ENCODE data around the gene UBE4B. TPM values are rescaled to one million over a fixed set of nuclear protein-coding genes. Genes with fewer than 3 reads are reported as not detected.
"Not testable (repeated sequence)": the region's sequence is repeated elsewhere in the genome, so short reads cannot be mapped to it uniquely, and the experiment has no call there.

The UBE4B gene
- total and polyA plus RNA-seq, 3 donors from 2014 or later, result 26.1 to 63.3 (median 62.0) TPM

DNA sequence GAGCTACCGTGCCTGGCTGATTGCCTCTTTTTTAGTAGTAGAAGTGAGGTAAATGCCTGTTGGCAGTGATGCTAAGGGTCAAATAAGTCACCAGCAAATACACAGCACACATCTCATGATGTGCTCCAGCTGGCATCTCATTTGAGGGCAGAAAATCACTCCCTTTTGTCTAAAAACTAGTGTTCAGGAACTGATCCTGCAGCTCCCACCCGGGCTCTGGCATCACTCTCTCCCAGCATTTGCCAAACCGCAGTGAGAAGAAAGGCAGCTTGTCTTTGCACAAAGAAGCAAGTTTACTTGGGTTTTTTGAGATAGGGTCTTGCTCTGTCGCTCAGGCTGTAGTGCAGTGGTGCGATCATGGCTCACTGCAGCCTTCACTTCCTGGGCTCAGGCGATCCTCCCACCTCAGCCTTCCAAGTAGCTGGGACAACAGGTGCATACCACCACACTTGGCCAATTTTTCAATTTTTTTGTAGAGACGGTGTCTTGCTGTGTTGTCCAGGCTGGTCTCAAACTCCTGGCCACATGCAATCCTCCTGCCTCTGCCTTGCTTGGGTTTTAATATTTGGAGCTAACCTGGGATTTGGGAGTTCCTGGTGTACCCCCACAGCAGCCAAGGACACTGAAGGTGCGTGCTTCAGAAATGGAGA is 31.6 kb upstream of the UBE4B start:
- DNase-seq, result no peak
- Histone ChIP-seq H3K4me3 (no peak overlapping the region), H3K36me3 (ENCODE audit: low read depth, missing control alignments) (no peaks in the 10 kb centered on the region), H3K9me3 (no peaks in the 10 kb centered on the region), H3K27me3 (no peaks in the 10 kb centered on the region), H3K4me1 (peaks cover 8% of the 10 kb centered on the region), H3K27ac (no peak overlapping the region)
- 77 to 83% methylated on average over 7 to 8 of the region's 8 CpGs for WGBS, 2 donors
- intact Hi-C loops (cut with DNase I; ENCODE audit: low total_unique reads), result no loop called here
- TF ChIP-seq POLR2A (IDR thresholded peaks at IDR 0.05), result no peak
- TF ChIP-seq, protein P1, sequence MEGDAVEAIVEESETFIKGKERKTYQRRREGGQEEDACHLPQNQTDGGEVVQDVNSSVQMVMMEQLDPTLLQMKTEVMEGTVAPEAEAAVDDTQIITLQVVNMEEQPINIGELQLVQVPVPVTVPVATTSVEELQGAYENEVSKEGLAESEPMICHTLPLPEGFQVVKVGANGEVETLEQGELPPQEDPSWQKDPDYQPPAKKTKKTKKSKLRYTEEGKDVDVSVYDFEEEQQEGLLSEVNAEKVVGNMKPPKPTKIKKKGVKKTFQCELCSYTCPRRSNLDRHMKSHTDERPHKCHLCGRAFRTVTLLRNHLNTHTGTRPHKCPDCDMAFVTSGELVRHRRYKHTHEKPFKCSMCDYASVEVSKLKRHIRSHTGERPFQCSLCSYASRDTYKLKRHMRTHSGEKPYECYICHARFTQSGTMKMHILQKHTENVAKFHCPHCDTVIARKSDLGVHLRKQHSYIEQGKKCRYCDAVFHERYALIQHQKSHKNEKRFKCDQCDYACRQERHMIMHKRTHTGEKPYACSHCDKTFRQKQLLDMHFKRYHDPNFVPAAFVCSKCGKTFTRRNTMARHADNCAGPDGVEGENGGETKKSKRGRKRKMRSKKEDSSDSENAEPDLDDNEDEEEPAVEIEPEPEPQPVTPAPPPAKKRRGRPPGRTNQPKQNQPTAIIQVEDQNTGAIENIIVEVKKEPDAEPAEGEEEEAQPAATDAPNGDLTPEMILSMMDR (IDR thresholded peaks at IDR 0.05), result no peak

DNA sequence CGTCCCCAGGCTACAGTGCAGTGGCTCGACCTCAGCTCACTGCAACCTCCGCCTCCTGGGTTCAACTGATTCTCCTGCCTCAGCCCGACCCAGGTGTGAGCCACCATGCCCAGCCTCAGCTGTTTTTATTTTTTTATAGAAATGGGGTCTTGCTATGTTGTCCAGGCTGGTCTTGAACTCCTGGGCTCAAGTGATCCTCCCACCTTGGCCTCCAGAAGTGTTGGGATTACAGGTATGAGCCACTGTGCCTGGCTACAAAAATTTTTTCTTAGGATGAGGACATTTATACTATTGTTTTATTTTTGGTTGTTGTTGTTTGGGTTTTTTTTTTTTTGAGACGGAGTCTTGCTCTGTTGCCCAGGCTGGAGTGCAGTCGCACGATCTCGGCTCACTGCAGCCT is 27.5 kb upstream of the UBE4B start:
- H3K4me3 ChIP-seq; H3K27me3 ChIP-seq; DNase-seq; intact Hi-C loops (cut with DNase I; ENCODE audit: low total_unique reads); H3K4me1 ChIP-seq; H3K27ac ChIP-seq; H3K36me3 ChIP-seq (ENCODE audit: low read depth, missing control alignments); H3K9me3 ChIP-seq: not testable (repeated sequence)
- WGBS, 2 donors, result 89 to 90% methylated on average over 8 of the region's 8 CpGs

DNA sequence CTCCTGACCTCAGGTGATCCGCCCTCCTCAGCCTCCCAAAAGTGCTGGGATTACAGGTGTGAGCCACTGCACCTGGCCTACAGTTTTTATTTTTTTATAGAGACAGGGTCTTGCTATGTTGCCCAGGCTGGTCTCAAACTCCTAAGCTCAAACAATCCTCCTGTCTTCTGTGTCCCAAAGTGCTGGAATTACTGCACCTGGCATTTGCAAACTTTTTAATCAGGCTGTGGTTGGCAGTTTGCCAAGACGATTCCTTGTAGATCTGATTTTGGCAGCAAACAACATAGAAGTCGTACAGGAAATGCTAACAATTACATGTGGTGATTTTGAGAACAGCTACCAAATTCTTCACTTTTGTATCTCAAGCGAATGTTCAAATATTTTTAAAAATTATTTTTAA is 25.6 kb upstream of the UBE4B start:
- no peak overlapping the region for H3K4me3 ChIP-seq
- TF ChIP-seq, protein P1 (IDR thresholded peaks at IDR 0.05), result no peak
- TF ChIP-seq POLR2A (IDR thresholded peaks at IDR 0.05), result no peak
- H3K36me3 ChIP-seq (ENCODE audit: low read depth, missing control alignments), result no peaks in the 10 kb centered on the region
- H3K9me3 ChIP-seq, result no peaks in the 10 kb centered on the region
- intact Hi-C loops (cut with DNase I; ENCODE audit: low total_unique reads), result no loop called here
- H3K4me1 ChIP-seq, result no peaks in the 10 kb centered on the region
- H3K27me3 ChIP-seq, result no peaks in the 10 kb centered on the region
- WGBS, 2 donors, result 59 to 61% methylated on average over 4 of the region's 4 CpGs
- H3K27ac ChIP-seq, result no peak overlapping the region
- no peak for DNase-seq

DNA sequence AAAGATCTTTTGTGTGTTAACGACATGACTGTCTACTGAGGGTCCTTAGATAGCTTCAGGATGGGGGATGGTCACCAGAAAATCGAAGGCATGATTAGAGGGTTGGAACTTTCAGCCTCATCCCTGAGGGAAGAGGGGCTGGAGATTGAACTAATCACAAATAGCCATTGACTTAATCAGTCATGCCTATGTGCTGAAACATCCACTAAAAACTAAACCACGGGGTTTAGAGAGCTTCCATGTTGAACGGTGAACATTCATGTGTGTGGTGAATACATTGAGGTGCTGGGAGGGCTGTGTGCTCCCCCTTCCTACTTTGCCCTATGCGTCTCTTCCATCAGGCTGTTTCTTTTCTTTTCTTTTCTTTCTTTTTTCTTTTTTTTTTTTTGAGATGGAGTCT is 18.7 kb upstream of the UBE4B start:
- Histone ChIP-seq H3K27ac (no peak overlapping the region), H3K4me3 (no peak overlapping the region), H3K27me3 (no peaks in the 10 kb centered on the region), H3K4me1 (peaks cover 10% of the 10 kb centered on the region), H3K9me3 (no peaks in the 10 kb centered on the region), H3K36me3 (ENCODE audit: low read depth, missing control alignments) (no peaks in the 10 kb centered on the region)
- TF ChIP-seq, protein P1 (IDR thresholded peaks at IDR 0.05), result no peak
- no peak for TF ChIP-seq POLR2A (IDR thresholded peaks at IDR 0.05)
- WGBS, 2 donors, result 87% methylated on average over 5 of the region's 5 CpGs
- intact Hi-C loops (cut with DNase I; ENCODE audit: low total_unique reads), result no loop called here
- DNase-seq, result no peak

DNA sequence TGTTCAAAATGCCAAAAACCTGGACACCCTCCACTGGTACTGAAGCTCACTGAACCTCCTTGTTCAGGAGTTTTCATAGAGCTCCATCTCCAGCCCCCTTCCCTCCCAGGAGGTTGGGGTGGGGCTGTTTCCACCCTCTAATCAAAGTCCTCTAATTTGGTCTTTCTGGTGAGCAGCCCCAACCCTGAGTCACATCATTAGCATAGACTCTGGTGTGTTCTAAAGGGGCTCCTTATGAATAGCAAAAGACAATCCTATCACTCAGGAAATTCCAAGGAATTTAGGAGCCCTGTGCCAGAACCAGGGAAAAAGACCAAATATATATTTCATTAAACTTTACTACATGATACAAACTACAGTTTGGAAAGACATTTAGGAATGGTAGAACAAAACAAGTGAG is 13.2 kb upstream of the UBE4B start:
- peaks cover 10% of the 10 kb centered on the region for H3K4me1 ChIP-seq
- no peaks in the 10 kb centered on the region for H3K27me3 ChIP-seq
- H3K4me3 ChIP-seq, result no peak overlapping the region
- no peak for DNase-seq
- TF ChIP-seq, protein P1 (IDR thresholded peaks at IDR 0.05), result no peak
- TF ChIP-seq POLR2A (IDR thresholded peaks at IDR 0.05), result no peak
- no peaks in the 10 kb centered on the region for H3K36me3 ChIP-seq (ENCODE audit: low read depth, missing control alignments)
- intact Hi-C loops (cut with DNase I; ENCODE audit: low total_unique reads), result no loop called here
- no peaks in the 10 kb centered on the region for H3K9me3 ChIP-seq
- no peak overlapping the region for H3K27ac ChIP-seq

Measured in testis (tissue), 3 donors.